Neutrophil (primary cell): ENCODE data around the gene TMEM200A.

ENCODE experiments used
- H3K27ac ChIP-seq: fragments of 200-600 bp; sonication (generic); 2 replicates; pipeline ENCODE4 v1.5.1; 2016; ENCODE audit warnings: mild to moderate bottlenecking, moderate library complexity
- H3K27me3 ChIP-seq: fragments of 200-600 bp; sonication (generic); 2 replicates; pipeline ENCODE4 v1.6.0; 2016; ENCODE audit warnings: mild to moderate bottlenecking
- H3K36me3 ChIP-seq: fragments of 200-600 bp; sonication (generic); 2 replicates; pipeline ENCODE4 v1.5.1; 2017
- H3K4me1 ChIP-seq, 2 experiments: fragments of 200-600 bp in 1 of 2; sonication (generic) in 1 of 2; 1 replicate in 1 of 2; 2 replicates in 1 of 2; pipeline versions ENCODE4 v1.5.1 to v1.6.1; 2013 to 2016; ENCODE audit warnings: low read depth in 1 of 2, low read length in 1 of 2, mild to moderate bottlenecking in 1 of 2, moderate library complexity in 1 of 2; ENCODE audit not compliant: control insufficient read depth in 1 of 2, insufficient read depth in 1 of 2
- H3K4me3 ChIP-seq, 2 experiments: fragments of 200-600 bp in 1 of 2; sonication (generic) in 1 of 2; 1 replicate in 1 of 2; 2 replicates in 1 of 2; pipeline ENCODE4 v1.5.1; 2013 to 2016; ENCODE audit warnings: low read depth in 1 of 2, low read length in 1 of 2, mild to moderate bottlenecking in 1 of 2, moderate library complexity in 1 of 2
- H3K9me3 ChIP-seq: fragments of 200-600 bp; sonication (generic); 2 replicates; pipeline ENCODE4 v1.5.1; 2016
- CTCF ChIP-seq: fragments of 200-600 bp; sonication (generic); IDR thresholded peaks from 2 replicates; pipeline ENCODE4 v1.5.1; 2016; ENCODE audit warnings: antibody characterized with exemption

The TMEM200A gene

GRCh38 chr6:130362128-130362527, 3.7 kb upstream of the TMEM200A start:
- no peak overlapping the region for H3K4me3 ChIP-seq
- no peaks in the 10 kb centered on the region for H3K36me3 ChIP-seq
- no peak for TF ChIP-seq CTCF
- peaks cover 47% of the 10 kb centered on the region for H3K27me3 ChIP-seq
- H3K9me3 ChIP-seq = no peaks in the 10 kb centered on the region
- H3K27ac ChIP-seq = no peak overlapping the region
- no peaks in the 10 kb centered on the region for H3K4me1 ChIP-seq

GRCh38 chr6:130364224-130364780, 1.5 kb upstream of the TMEM200A start:
- no peak overlapping the region for H3K27ac ChIP-seq
- no peak overlapping the region for H3K4me3 ChIP-seq
- H3K36me3 ChIP-seq = no peaks in the 10 kb centered on the region
- H3K4me1 ChIP-seq = no peaks in the 10 kb centered on the region
- no peaks in the 10 kb centered on the region for H3K9me3 ChIP-seq
- H3K27me3 ChIP-seq = peaks cover 69% of the 10 kb centered on the region
- no peak for TF ChIP-seq CTCF

- Histone ChIP-seq H3K36me3 (no peaks in the 10 kb centered on the region), H3K27me3 (peaks cover 79% of the 10 kb centered on the region), H3K9me3 (no peaks in the 10 kb centered on the region), H3K4me1 (no peaks in the 10 kb centered on the region), H3K27ac (no peak overlapping the region), H3K4me3 (no peak overlapping the region)
- no peak for TF ChIP-seq CTCF
Observed at GRCh38 chr6:130366107-130367005, 539 bp downstream of the TMEM200A start.

- Histone ChIP-seq H3K27ac (no peak overlapping the region), H3K4me1 (no peaks in the 10 kb centered on the region), H3K27me3 (peaks cover 75% of the 10 kb centered on the region), H3K36me3 (no peaks in the 10 kb centered on the region), H3K9me3 (no peaks in the 10 kb centered on the region), H3K4me3 (no peak overlapping the region)
- no peak for TF ChIP-seq CTCF
Observed at GRCh38 chr6:130367767-130368166, 1.9 kb downstream of the TMEM200A start.

GRCh38 chr6:130368576-130368975, 2.8 kb downstream of the TMEM200A start:
- Histone ChIP-seq H3K27me3 (peaks cover 67% of the 10 kb centered on the region), H3K4me1 (no peaks in the 10 kb centered on the region), H3K4me3 (no peak overlapping the region), H3K27ac (no peak overlapping the region), H3K9me3 (no peaks in the 10 kb centered on the region), H3K36me3 (no peaks in the 10 kb centered on the region)
- no peak for TF ChIP-seq CTCF
